Measurements from ENCODE around the gene RHBDL2.
A peak's percentile ranks its signal among the peaks of the same experiment; 100 is the strongest.
"Not testable (repeated sequence)": the region's sequence is repeated elsewhere in the genome, so short reads cannot be mapped to it uniquely, and the experiment has no call there.

RHBDL2 gene

GRCh38 chr1:38941527-38942019 is at the start of gene RHBDL2:
Gene RHBDL2, minus strand, starts transcription at chr1:38941830. Its CDS starts 22,618 bp downstream, at chr1:38919212.
- no peak for DNase-seq

- DNase-seq: peak; percentile 100
These were observed 49.4 kb upstream of the RHBDL2 start, which contains the start of gene AKIRIN1 for GRCh38 chr1:38990738-38991637. Gene AKIRIN1, plus strand, starts transcription at chr1:38991276. Its CDS starts 105 bp downstream, at chr1:38991381.

GRCh38 chr1:38990386-38990737 is 48.7 kb upstream of the RHBDL2 start:
- DNase-seq: no peak

- DNase-seq: no peak
These were observed 48.3 kb upstream of the RHBDL2 start for GRCh38 chr1:38989979-38990378.

GRCh38 chr1:38979380-38979779 is 37.8 kb upstream of the RHBDL2 start:
- not testable (repeated sequence) for DNase-seq

- not testable (repeated sequence) for DNase-seq
These were observed 36.6 kb upstream of the RHBDL2 start for GRCh38 chr1:38978245-38978542.

- peak; percentile 54 for DNase-seq
These were observed 36.0 kb upstream of the RHBDL2 start for GRCh38 chr1:38977399-38978244.

- DNase-seq: no peak
These were observed 32.2 kb upstream of the RHBDL2 start for GRCh38 chr1:38973659-38974437.

GRCh38 chr1:38973145-38973544 is 31.5 kb upstream of the RHBDL2 start:
- not testable (repeated sequence) for DNase-seq

- peak; percentile 32 for DNase-seq
These were observed 22.5 kb upstream of the RHBDL2 start for GRCh38 chr1:38964140-38964548.

GRCh38 chr1:38962560-38962959 is 20.9 kb upstream of the RHBDL2 start:
- peak; percentile 16 for DNase-seq

- no peak for DNase-seq
These were observed 20.5 kb upstream of the RHBDL2 start for GRCh38 chr1:38962113-38962512.

GRCh38 chr1:38958967-38959366 is 17.3 kb upstream of the RHBDL2 start:
- no peak for DNase-seq

- DNase-seq: peak; percentile 24
These were observed 11.8 kb upstream of the RHBDL2 start for GRCh38 chr1:38953433-38953860.

- no peak for DNase-seq
These were observed 8.9 kb upstream of the RHBDL2 start for GRCh38 chr1:38950553-38950952.

- no peak for DNase-seq
These were observed 2.9 kb upstream of the RHBDL2 start for GRCh38 chr1:38944547-38944946.

- DNase-seq: no peak
These were observed 1.2 kb upstream of the RHBDL2 start for GRCh38 chr1:38942664-38943428.

- no peak for DNase-seq
These were observed 537 bp downstream of the RHBDL2 start for GRCh38 chr1:38941093-38941492.

- DNase-seq: no peak
These were observed 1.1 kb downstream of the RHBDL2 start for GRCh38 chr1:38940339-38941047.

- DNase-seq: no peak
These were observed 2.8 kb downstream of the RHBDL2 start for GRCh38 chr1:38938722-38939260.

GRCh38 chr1:38932571-38932970 is 9.1 kb downstream of the RHBDL2 start:
- peak; percentile 65 for DNase-seq
